AG09319 (cell line): ENCODE data around the gene SAMD3.
"Not testable (repeated sequence)": the region's sequence is repeated elsewhere in the genome, so short reads cannot be mapped to it uniquely, and the experiment has no call there.

Experiments
- DNase-seq: peaks from one replicate; pipeline ENCODE4 v3.0.0-alpha.2; 2010; ENCODE audit warnings: low read depth; ENCODE audit errors: extremely low read depth
- CTCF ChIP-seq: IDR thresholded peaks from 2 replicates; pipeline ENCODE4 v1.5.1; 2011; ENCODE audit warnings: low read depth, mild to moderate bottlenecking, inconsistent platforms, low read length, moderate library complexity

The SAMD3 gene

GRCh38 chr6:130206479-130206878 is 16.3 kb downstream of the SAMD3 start:
- no peak for TF ChIP-seq CTCF

GRCh38 chr6:130204322-130204721 is 18.4 kb downstream of the SAMD3 start:
- TF ChIP-seq CTCF: no peak
- no peak for DNase-seq

More at GRCh38 chr6:130206479-130206878, 16.3 kb downstream of the SAMD3 start:
- DNase-seq: no peak

GRCh38 chr6:130203370-130203769 is 19.4 kb downstream of the SAMD3 start:
- DNase-seq: no peak
- TF ChIP-seq CTCF: no peak

GRCh38 chr6:130202782-130203181 is 20.0 kb downstream of the SAMD3 start:
- TF ChIP-seq CTCF: no peak
- DNase-seq: no peak

GRCh38 chr6:130200020-130200419 is 22.7 kb downstream of the SAMD3 start:
- no peak for DNase-seq
- no peak for TF ChIP-seq CTCF

GRCh38 chr6:130198483-130199035 is 24.2 kb downstream of the SAMD3 start:
- no peak for TF ChIP-seq CTCF
- no peak for DNase-seq

- DNase-seq: not testable (repeated sequence)
Observed at GRCh38 chr6:130197816-130198482, 24.8 kb downstream of the SAMD3 start.

GRCh38 chr6:130194434-130194833 is 28.3 kb downstream of the SAMD3 start:
- DNase-seq: peak; percentile 34
